HG02763 (cell line): ENCODE results near the gene GNPAT.
A peak's percentile ranks its signal among the peaks of the same experiment; 100 is the strongest.

Source experiments
- ATAC-seq: cut with Tn5 transposase; IDR thresholded peaks from one replicate; pipeline ENCODE4 v1.9.1; 2021; ENCODE audit warnings: mild to moderate bottlenecking, moderate library complexity; ENCODE audit not compliant: unreplicated experiment

The GNPAT gene

GRCh38 chr1:231240883-231241735 lies at the start of gene GNPAT:
GNPAT (plus strand) TSS chr1:231241212; CDS start chr1:231241379, 167 bp downstream.
- peak; percentile 92 for ATAC-seq

- ATAC-seq = no peak
These were observed 48.3 kb upstream of the GNPAT start for GRCh38 chr1:231192620-231193163.

GRCh38 chr1:231193710-231194340 lies 47.2 kb upstream of the GNPAT start:
- no peak for ATAC-seq

GRCh38 chr1:231194476-231194842 lies 46.6 kb upstream of the GNPAT start:
- no peak for ATAC-seq

GRCh38 chr1:231194843-231195516 lies 46.0 kb upstream of the GNPAT start:
- no peak for ATAC-seq

GRCh38 chr1:231196307-231196706 lies 44.7 kb upstream of the GNPAT start:
- no peak for ATAC-seq

- ATAC-seq = no peak
These were observed 44.3 kb upstream of the GNPAT start for GRCh38 chr1:231196728-231197127.

GRCh38 chr1:231199868-231200267 lies 41.1 kb upstream of the GNPAT start:
- ATAC-seq = no peak

- ATAC-seq = no peak
These were observed 40.5 kb upstream of the GNPAT start for GRCh38 chr1:231200388-231201031.

- ATAC-seq = no peak
These were observed 39.5 kb upstream of the GNPAT start for GRCh38 chr1:231201375-231201978.

GRCh38 chr1:231201979-231202633 lies 38.9 kb upstream of the GNPAT start:
- no peak for ATAC-seq

- ATAC-seq = no peak
These were observed 37.6 kb upstream of the GNPAT start for GRCh38 chr1:231203259-231204057.

- ATAC-seq = no peak
These were observed 34.2 kb upstream of the GNPAT start for GRCh38 chr1:231206856-231207255.

GRCh38 chr1:231207437-231207836 lies 33.6 kb upstream of the GNPAT start:
- no peak for ATAC-seq

- ATAC-seq = no peak
These were observed 32.0 kb upstream of the GNPAT start for GRCh38 chr1:231208980-231209379.

- ATAC-seq = no peak
These were observed 31.5 kb upstream of the GNPAT start for GRCh38 chr1:231209531-231209930.

- ATAC-seq = no peak
These were observed 30.9 kb upstream of the GNPAT start for GRCh38 chr1:231210126-231210525.

GRCh38 chr1:231211005-231211857 lies 29.8 kb upstream of the GNPAT start:
- peak; percentile 87 for ATAC-seq
